ENCODE results near the gene TRIM52. TPM values are rescaled to one million over a fixed set of nuclear protein-coding genes. Genes with fewer than 3 reads are reported as not detected.
A peak's percentile ranks its signal among the peaks of the same experiment; 100 is the strongest.

TRIM52 gene
- total and polyA plus RNA-seq, 9 of the 15 experiments (the other 6 are each of a cell fraction or from before 2014, with no cell fraction given): 3.3 to 21.9 (median 13.5) TPM

- TF ChIP-seq CREB5 (CRISPR knock-in tag; IDR thresholded peaks at IDR 0.05): no peak
- peak in 1 of 2 experiments; percentile 83; a peak in 2 of 4 replicates for TF ChIP-seq ZNF639 (CRISPR knock-in tag; conservative IDR thresholded peaks at IDR 0.05 in 1 of 2, IDR thresholded peaks at IDR 0.05 in 1 of 2)
- TF ChIP-seq ZNF589 (CRISPR knock-in tag; IDR thresholded peaks at IDR 0.05; ENCODE audit: low read depth): peak; percentile 79; the same call in 1 of the 2 replicates
- no peak for TF ChIP-seq HMGXB4 (CRISPR knock-in tag; IDR thresholded peaks at IDR 0.05)
- no peak for TF ChIP-seq ZNF507 (tag; conservative IDR thresholded peaks at IDR 0.05)
- TF ChIP-seq KLF6 (CRISPR knock-in tag; IDR thresholded peaks at IDR 0.05; ENCODE audit: borderline replicate concordance): peak; percentile 69; the same call in 1 of the 2 replicates
- peak; percentile 11 to 74; a peak in 2 of 4 replicates for TF ChIP-seq FOXK2 (conservative IDR thresholded peaks at IDR 0.05 in 1 of 2, IDR thresholded peaks at IDR 0.05 in 1 of 2; ENCODE audit: low read depth in 2 of 2)
- no peak for TF ChIP-seq ZNF785 (CRISPR knock-in tag; IDR thresholded peaks at IDR 0.05)
- TF ChIP-seq ARHGAP35 (IDR thresholded peaks at IDR 0.05; ENCODE audit: partially characterized antibody): no peak
- 0 out of 2 replicates have a peak, but pooled peaks have one; percentile 47 for TF ChIP-seq ZBTB49 (CRISPR knock-in tag; IDR thresholded peaks at IDR 0.05; ENCODE audit: borderline replicate concordance)
- TF ChIP-seq ATF7 (IDR thresholded peaks at IDR 0.05): 0 out of 2 replicates have a peak, but pooled peaks have one; percentile 19
- no peak for TF ChIP-seq FUS (optimal IDR thresholded peaks at IDR 0.05; ENCODE audit: low read depth, low read length)
- no peak; the same call in 1 of the 2 replicates for TF ChIP-seq TOE1 (IDR thresholded peaks at IDR 0.05; ENCODE audit: borderline replicate concordance)
- no peak for TF ChIP-seq TOE1 (CRISPR knock-in tag; IDR thresholded peaks at IDR 0.05; ENCODE audit: borderline replicate concordance, low read depth)
- no peak for TF ChIP-seq ZKSCAN3 (CRISPR knock-in tag; IDR thresholded peaks at IDR 0.05)
Observed at GRCh38 chr5:181246276-181247049, 14.5 kb downstream of the TRIM52 start (continued).
